ENCODE data around the gene OR7G3.

DNA sequence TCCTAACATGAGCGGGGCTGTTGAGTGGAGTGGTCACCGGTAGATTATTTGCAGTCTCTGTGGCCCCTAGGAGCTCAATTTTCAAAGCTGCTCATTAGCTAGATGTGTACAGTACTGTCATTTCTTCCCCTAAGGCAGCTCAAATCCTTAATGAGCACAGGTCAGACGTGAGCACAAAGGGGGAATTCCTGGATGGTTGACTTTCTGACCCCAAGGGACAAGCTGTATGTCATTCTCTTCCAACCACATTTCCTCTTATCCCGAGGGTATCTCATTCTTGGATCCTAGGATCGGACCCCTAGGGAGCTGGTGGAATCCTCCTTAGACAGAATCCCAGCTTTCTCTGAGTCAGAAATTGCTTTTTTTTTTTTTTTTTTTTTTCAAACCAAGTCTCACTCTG lies 5.7 kb upstream of the OR7G3 start:
- TF ChIP-seq, protein P1, sequence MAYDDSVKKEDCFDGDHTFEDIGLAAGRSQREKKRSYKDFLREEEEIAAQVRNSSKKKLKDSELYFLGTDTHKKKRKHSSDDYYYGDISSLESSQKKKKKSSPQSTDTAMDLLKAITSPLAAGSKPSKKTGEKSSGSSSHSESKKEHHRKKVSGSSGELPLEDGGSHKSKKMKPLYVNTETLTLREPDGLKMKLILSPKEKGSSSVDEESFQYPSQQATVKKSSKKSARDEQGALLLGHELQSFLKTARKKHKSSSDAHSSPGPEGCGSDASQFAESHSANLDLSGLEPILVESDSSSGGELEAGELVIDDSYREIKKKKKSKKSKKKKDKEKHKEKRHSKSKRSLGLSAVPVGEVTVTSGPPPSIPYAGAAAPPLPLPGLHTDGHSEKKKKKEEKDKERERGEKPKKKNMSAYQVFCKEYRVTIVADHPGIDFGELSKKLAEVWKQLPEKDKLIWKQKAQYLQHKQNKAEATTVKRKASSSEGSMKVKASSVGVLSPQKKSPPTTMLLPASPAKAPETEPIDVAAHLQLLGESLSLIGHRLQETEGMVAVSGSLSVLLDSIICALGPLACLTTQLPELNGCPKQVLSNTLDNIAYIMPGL (CRISPR knock-in tag; IDR thresholded peaks at IDR 0.05) = no peak
- TF ChIP-seq JAZF1 (CRISPR knock-in tag; IDR thresholded peaks at IDR 0.05) (no peak), NR3C1 (CRISPR knock-in tag; conservative IDR thresholded peaks at IDR 0.05; ENCODE audit: low read depth) (no peak), FOXP1 (CRISPR knock-in tag; IDR thresholded peaks at IDR 0.05; ENCODE audit: borderline replicate concordance) (no peak), TEAD1 (CRISPR knock-in tag; IDR thresholded peaks at IDR 0.05) (no peak)
- TF ChIP-seq, protein P2, sequence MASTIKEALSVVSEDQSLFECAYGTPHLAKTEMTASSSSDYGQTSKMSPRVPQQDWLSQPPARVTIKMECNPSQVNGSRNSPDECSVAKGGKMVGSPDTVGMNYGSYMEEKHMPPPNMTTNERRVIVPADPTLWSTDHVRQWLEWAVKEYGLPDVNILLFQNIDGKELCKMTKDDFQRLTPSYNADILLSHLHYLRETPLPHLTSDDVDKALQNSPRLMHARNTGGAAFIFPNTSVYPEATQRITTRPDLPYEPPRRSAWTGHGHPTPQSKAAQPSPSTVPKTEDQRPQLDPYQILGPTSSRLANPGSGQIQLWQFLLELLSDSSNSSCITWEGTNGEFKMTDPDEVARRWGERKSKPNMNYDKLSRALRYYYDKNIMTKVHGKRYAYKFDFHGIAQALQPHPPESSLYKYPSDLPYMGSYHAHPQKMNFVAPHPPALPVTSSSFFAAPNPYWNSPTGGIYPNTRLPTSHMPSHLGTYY (CRISPR knock-in tag; IDR thresholded peaks at IDR 0.05) = no peak
- TF ChIP-seq, protein P3, sequence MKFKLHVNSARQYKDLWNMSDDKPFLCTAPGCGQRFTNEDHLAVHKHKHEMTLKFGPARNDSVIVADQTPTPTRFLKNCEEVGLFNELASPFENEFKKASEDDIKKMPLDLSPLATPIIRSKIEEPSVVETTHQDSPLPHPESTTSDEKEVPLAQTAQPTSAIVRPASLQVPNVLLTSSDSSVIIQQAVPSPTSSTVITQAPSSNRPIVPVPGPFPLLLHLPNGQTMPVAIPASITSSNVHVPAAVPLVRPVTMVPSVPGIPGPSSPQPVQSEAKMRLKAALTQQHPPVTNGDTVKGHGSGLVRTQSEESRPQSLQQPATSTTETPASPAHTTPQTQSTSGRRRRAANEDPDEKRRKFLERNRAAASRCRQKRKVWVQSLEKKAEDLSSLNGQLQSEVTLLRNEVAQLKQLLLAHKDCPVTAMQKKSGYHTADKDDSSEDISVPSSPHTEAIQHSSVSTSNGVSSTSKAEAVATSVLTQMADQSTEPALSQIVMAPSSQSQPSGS (CRISPR knock-in tag; IDR thresholded peaks at IDR 0.05; ENCODE audit: borderline replicate concordance, low read depth) = no peak
- TF ChIP-seq, protein P4, sequence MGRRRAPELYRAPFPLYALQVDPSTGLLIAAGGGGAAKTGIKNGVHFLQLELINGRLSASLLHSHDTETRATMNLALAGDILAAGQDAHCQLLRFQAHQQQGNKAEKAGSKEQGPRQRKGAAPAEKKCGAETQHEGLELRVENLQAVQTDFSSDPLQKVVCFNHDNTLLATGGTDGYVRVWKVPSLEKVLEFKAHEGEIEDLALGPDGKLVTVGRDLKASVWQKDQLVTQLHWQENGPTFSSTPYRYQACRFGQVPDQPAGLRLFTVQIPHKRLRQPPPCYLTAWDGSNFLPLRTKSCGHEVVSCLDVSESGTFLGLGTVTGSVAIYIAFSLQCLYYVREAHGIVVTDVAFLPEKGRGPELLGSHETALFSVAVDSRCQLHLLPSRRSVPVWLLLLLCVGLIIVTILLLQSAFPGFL (CRISPR knock-in tag; IDR thresholded peaks at IDR 0.05; ENCODE audit: borderline replicate concordance) = no peak
- TF ChIP-seq, protein P5, sequence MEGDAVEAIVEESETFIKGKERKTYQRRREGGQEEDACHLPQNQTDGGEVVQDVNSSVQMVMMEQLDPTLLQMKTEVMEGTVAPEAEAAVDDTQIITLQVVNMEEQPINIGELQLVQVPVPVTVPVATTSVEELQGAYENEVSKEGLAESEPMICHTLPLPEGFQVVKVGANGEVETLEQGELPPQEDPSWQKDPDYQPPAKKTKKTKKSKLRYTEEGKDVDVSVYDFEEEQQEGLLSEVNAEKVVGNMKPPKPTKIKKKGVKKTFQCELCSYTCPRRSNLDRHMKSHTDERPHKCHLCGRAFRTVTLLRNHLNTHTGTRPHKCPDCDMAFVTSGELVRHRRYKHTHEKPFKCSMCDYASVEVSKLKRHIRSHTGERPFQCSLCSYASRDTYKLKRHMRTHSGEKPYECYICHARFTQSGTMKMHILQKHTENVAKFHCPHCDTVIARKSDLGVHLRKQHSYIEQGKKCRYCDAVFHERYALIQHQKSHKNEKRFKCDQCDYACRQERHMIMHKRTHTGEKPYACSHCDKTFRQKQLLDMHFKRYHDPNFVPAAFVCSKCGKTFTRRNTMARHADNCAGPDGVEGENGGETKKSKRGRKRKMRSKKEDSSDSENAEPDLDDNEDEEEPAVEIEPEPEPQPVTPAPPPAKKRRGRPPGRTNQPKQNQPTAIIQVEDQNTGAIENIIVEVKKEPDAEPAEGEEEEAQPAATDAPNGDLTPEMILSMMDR (IDR thresholded peaks at IDR 0.05) = no peak
- TF ChIP-seq, protein P6, sequence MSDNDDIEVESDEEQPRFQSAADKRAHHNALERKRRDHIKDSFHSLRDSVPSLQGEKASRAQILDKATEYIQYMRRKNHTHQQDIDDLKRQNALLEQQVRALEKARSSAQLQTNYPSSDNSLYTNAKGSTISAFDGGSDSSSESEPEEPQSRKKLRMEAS (CRISPR knock-in tag; IDR thresholded peaks at IDR 0.05) = no peak
- TF ChIP-seq, protein P7, sequence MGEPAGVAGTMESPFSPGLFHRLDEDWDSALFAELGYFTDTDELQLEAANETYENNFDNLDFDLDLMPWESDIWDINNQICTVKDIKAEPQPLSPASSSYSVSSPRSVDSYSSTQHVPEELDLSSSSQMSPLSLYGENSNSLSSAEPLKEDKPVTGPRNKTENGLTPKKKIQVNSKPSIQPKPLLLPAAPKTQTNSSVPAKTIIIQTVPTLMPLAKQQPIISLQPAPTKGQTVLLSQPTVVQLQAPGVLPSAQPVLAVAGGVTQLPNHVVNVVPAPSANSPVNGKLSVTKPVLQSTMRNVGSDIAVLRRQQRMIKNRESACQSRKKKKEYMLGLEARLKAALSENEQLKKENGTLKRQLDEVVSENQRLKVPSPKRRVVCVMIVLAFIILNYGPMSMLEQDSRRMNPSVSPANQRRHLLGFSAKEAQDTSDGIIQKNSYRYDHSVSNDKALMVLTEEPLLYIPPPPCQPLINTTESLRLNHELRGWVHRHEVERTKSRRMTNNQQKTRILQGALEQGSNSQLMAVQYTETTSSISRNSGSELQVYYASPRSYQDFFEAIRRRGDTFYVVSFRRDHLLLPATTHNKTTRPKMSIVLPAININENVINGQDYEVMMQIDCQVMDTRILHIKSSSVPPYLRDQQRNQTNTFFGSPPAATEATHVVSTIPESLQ (CRISPR knock-in tag; IDR thresholded peaks at IDR 0.05) = no peak
- TF ChIP-seq, protein P8, sequence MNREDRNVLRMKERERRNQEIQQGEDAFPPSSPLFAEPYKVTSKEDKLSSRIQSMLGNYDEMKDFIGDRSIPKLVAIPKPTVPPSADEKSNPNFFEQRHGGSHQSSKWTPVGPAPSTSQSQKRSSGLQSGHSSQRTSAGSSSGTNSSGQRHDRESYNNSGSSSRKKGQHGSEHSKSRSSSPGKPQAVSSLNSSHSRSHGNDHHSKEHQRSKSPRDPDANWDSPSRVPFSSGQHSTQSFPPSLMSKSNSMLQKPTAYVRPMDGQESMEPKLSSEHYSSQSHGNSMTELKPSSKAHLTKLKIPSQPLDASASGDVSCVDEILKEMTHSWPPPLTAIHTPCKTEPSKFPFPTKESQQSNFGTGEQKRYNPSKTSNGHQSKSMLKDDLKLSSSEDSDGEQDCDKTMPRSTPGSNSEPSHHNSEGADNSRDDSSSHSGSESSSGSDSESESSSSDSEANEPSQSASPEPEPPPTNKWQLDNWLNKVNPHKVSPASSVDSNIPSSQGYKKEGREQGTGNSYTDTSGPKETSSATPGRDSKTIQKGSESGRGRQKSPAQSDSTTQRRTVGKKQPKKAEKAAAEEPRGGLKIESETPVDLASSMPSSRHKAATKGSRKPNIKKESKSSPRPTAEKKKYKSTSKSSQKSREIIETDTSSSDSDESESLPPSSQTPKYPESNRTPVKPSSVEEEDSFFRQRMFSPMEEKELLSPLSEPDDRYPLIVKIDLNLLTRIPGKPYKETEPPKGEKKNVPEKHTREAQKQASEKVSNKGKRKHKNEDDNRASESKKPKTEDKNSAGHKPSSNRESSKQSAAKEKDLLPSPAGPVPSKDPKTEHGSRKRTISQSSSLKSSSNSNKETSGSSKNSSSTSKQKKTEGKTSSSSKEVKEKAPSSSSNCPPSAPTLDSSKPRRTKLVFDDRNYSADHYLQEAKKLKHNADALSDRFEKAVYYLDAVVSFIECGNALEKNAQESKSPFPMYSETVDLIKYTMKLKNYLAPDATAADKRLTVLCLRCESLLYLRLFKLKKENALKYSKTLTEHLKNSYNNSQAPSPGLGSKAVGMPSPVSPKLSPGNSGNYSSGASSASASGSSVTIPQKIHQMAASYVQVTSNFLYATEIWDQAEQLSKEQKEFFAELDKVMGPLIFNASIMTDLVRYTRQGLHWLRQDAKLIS (CRISPR knock-in tag; IDR thresholded peaks at IDR 0.05; ENCODE audit: borderline replicate concordance) = no peak

Data from WTC11 (cell line).